ENCODE measurements around the gene RITA1. TPM values are rescaled to one million over a fixed set of nuclear protein-coding genes. Genes with fewer than 3 reads are reported as not detected.
A peak's percentile ranks its signal among the peaks of the same experiment; 100 is the strongest.

Gene RITA1
- total and polyA plus RNA-seq, 2 donors from 2014 or later, result 14.6 to 31.6 TPM

GRCh38 chr12:113216027-113216426, 30.5 kb downstream of the RITA1 start:
- TF ChIP-seq CTCF (IDR thresholded peaks at IDR 0.05; ENCODE audit: borderline replicate concordance, extremely low read depth, insufficient read depth), result no peak
- H3K4me1 ChIP-seq (ENCODE audit: control insufficient read depth in 2 of 3, insufficient read depth in 2 of 3, low read depth in 1 of 3, low read length in 3 of 3), result peaks cover 0 to 4% (median 0%) of the 10 kb centered on the region in 3 donors
- intact Hi-C loops (cut with DNase I), result no loop called here
- no peak overlapping the region for H3K27ac ChIP-seq (ENCODE audit: low read depth in 2 of 2, low read length in 2 of 2)
- DNase-seq (no peak), FAIRE-seq (no peak)
- no peaks in the 10 kb centered on the region for H3K36me3 ChIP-seq (ENCODE audit: control insufficient read depth in 2 of 3, insufficient read depth in 3 of 3, low read length in 3 of 3)
- no peaks in the 10 kb centered on the region for H3K9me3 ChIP-seq (ENCODE audit: control insufficient read depth in 2 of 3, insufficient read depth in 1 of 3, low read length in 3 of 3)
- H3K27me3 ChIP-seq (ENCODE audit: control insufficient read depth, insufficient read depth, low read length), result no peaks in the 10 kb centered on the region
- H3K9ac ChIP-seq (ENCODE audit: low read length in 3 of 3), result no peak overlapping the region
- no peak overlapping the region for H3K4me3 ChIP-seq (ENCODE audit: low read length in 3 of 3)

- peak in 1 of 5 donors; percentile 35 for DNase-seq
- intact Hi-C loops (cut with DNase I), result no loop called here
These were observed 35.2 kb downstream of the RITA1 start for GRCh38 chr12:113220593-113221180.

GRCh38 chr12:113221181-113221996, 35.9 kb downstream of the RITA1 start, which contains the start of gene TPCN1:
Gene TPCN1 (plus strand): TSS chr12:113221464. CDS start chr12:113226853, 5,389 bp downstream.
- TF ChIP-seq CTCF (IDR thresholded peaks at IDR 0.05; ENCODE audit: borderline replicate concordance, extremely low read depth, insufficient read depth), result no peak
- Histone ChIP-seq H3K27me3 (ENCODE audit: control insufficient read depth, insufficient read depth, low read length) (no peaks in the 10 kb centered on the region), H3K36me3 (ENCODE audit: control insufficient read depth in 2 of 3, insufficient read depth in 3 of 3, low read length in 3 of 3) (no peaks in the 10 kb centered on the region), H3K4me1 (ENCODE audit: control insufficient read depth in 2 of 3, insufficient read depth in 2 of 3, low read depth in 1 of 3, low read length in 3 of 3) (peaks cover 0 to 12% (median 8%) of the 10 kb centered on the region in 3 donors), H3K27ac (ENCODE audit: low read depth in 2 of 2, low read length in 2 of 2) (peak within 1 kb of the TSS; percentile 89 to 96), H3K4me3 (ENCODE audit: low read length in 3 of 3) (peak within 1 kb of the TSS; percentile 83 to 94 (median 85)), H3K9me3 (ENCODE audit: control insufficient read depth in 2 of 3, insufficient read depth in 1 of 3, low read length in 3 of 3) (no peaks in the 10 kb centered on the region), H3K9ac (ENCODE audit: low read length in 3 of 3) (peak within 1 kb of the TSS; percentile 57 to 95 (median 89))
- FAIRE-seq (peak; percentile 99), DNase-seq (peak; percentile 100)
- intact Hi-C loops (cut with DNase I), result no loop called here

More at GRCh38 chr12:113220593-113221180, 35.2 kb downstream of the RITA1 start:
- Histone ChIP-seq H3K36me3 (ENCODE audit: control insufficient read depth in 2 of 3, insufficient read depth in 3 of 3, low read length in 3 of 3) (no peaks in the 10 kb centered on the region), H3K4me1 (ENCODE audit: control insufficient read depth in 2 of 3, insufficient read depth in 2 of 3, low read depth in 1 of 3, low read length in 3 of 3) (peaks cover 0 to 12% (median 8%) of the 10 kb centered on the region in 3 donors), H3K4me3 (ENCODE audit: low read length in 3 of 3) (peak overlapping the region; percentile 70 to 94 (median 85)), H3K9me3 (ENCODE audit: control insufficient read depth in 2 of 3, insufficient read depth in 1 of 3, low read length in 3 of 3) (no peaks in the 10 kb centered on the region), H3K27ac (ENCODE audit: low read depth in 2 of 2, low read length in 2 of 2) (peak overlapping the region in 1 of 2 donors; percentile 96), H3K9ac (ENCODE audit: low read length in 3 of 3) (peak overlapping the region; percentile 34 to 89 (median 57)), H3K27me3 (ENCODE audit: control insufficient read depth, insufficient read depth, low read length) (no peaks in the 10 kb centered on the region)
- no peak for TF ChIP-seq CTCF (IDR thresholded peaks at IDR 0.05; ENCODE audit: borderline replicate concordance, extremely low read depth, insufficient read depth)
- no peak for FAIRE-seq

All from kidney (tissue), 14 donors.